ENCODE results near the gene HK3.
A peak's percentile ranks its signal among the peaks of the same experiment; 100 is the strongest.

The HK3 gene

GRCh38 chr5:176935017-176935416, 35.9 kb upstream of the HK3 start:
- H3K4me3 ChIP-seq (ENCODE audit: low read depth in 1 of 2, low read length in 2 of 2) = no peak overlapping the region
- H3K4me1 ChIP-seq (ENCODE audit: insufficient read depth, low read length) = peaks cover 9% of the 10 kb centered on the region
- H4K20me1 ChIP-seq (ENCODE audit: insufficient read depth, low read length) = no peaks in the 10 kb centered on the region; the same call in 1 of the 2 replicates
- no peak for DNase-seq
- no peak overlapping the region for H3K4me2 ChIP-seq (ENCODE audit: insufficient read depth, low read length)
- no peak overlapping the region for H3K27ac ChIP-seq (ENCODE audit: low read length)
- H3K36me3 ChIP-seq (ENCODE audit: insufficient read depth, low read length) = peaks cover 76% of the 10 kb centered on the region
- no peak for TF ChIP-seq EZH2 (IDR thresholded peaks at IDR 0.05; ENCODE audit: borderline replicate concordance, low read depth, low read length, severe bottlenecking)
- TF ChIP-seq CTCF (IDR thresholded peaks at IDR 0.05; ENCODE audit: borderline replicate concordance, extremely low read depth, low read length, poor library complexity, severe bottlenecking) = no peak
- no peak overlapping the region for H3K9ac ChIP-seq (ENCODE audit: low read depth, low read length)
- H3K79me2 ChIP-seq (ENCODE audit: insufficient read depth, low read length) = no peaks in the 10 kb centered on the region
- no peaks in the 10 kb centered on the region for H3K9me3 ChIP-seq (ENCODE audit: insufficient read depth, low read length, severe bottlenecking)
- no peak for ATAC-seq (ENCODE audit: insufficient read depth, low read depth)
- no peaks in the 10 kb centered on the region for H3K27me3 ChIP-seq (ENCODE audit: insufficient read depth, low read length, poor library complexity)
- H2AFZ ChIP-seq (ENCODE audit: low read depth, low read length) = no peak overlapping the region

- no peak for TF ChIP-seq CTCF (IDR thresholded peaks at IDR 0.05; ENCODE audit: borderline replicate concordance, extremely low read depth, low read length, poor library complexity, severe bottlenecking)
- TF ChIP-seq EZH2 (IDR thresholded peaks at IDR 0.05; ENCODE audit: borderline replicate concordance, low read depth, low read length, severe bottlenecking) = no peak
- no peak overlapping the region for H3K4me2 ChIP-seq (ENCODE audit: insufficient read depth, low read length)
- H3K79me2 ChIP-seq (ENCODE audit: insufficient read depth, low read length) = no peaks in the 10 kb centered on the region
- peaks cover 70% of the 10 kb centered on the region for H3K36me3 ChIP-seq (ENCODE audit: insufficient read depth, low read length)
- no peaks in the 10 kb centered on the region; the same call in 1 of the 2 replicates for H4K20me1 ChIP-seq (ENCODE audit: insufficient read depth, low read length)
- no peak for ATAC-seq (ENCODE audit: insufficient read depth, low read depth)
- no peak overlapping the region for H3K4me3 ChIP-seq (ENCODE audit: low read depth in 1 of 2, low read length in 2 of 2)
- H3K9me3 ChIP-seq (ENCODE audit: insufficient read depth, low read length, severe bottlenecking) = no peaks in the 10 kb centered on the region
- H3K27me3 ChIP-seq (ENCODE audit: insufficient read depth, low read length, poor library complexity) = no peaks in the 10 kb centered on the region
- no peak overlapping the region for H2AFZ ChIP-seq (ENCODE audit: low read depth, low read length)
- DNase-seq = no peak
- peaks cover 15% of the 10 kb centered on the region for H3K4me1 ChIP-seq (ENCODE audit: insufficient read depth, low read length)
- no peak overlapping the region for H3K27ac ChIP-seq (ENCODE audit: low read length)
- no peak overlapping the region for H3K9ac ChIP-seq (ENCODE audit: low read depth, low read length)
Measured at GRCh38 chr5:176934309-176934930, 35.3 kb upstream of the HK3 start.

GRCh38 chr5:176929654-176930053, 30.5 kb upstream of the HK3 start:
- peaks cover 17% of the 10 kb centered on the region for H3K4me1 ChIP-seq (ENCODE audit: insufficient read depth, low read length)
- H3K9me3 ChIP-seq (ENCODE audit: insufficient read depth, low read length, severe bottlenecking) = no peaks in the 10 kb centered on the region
- TF ChIP-seq EZH2 (IDR thresholded peaks at IDR 0.05; ENCODE audit: borderline replicate concordance, low read depth, low read length, severe bottlenecking) (no peak), CTCF (IDR thresholded peaks at IDR 0.05; ENCODE audit: borderline replicate concordance, extremely low read depth, low read length, poor library complexity, severe bottlenecking) (no peak)
- H3K27ac ChIP-seq (ENCODE audit: low read length) = no peak overlapping the region
- H3K79me2 ChIP-seq (ENCODE audit: insufficient read depth, low read length) = 0 out of 2 replicates have a peak, but pooled peaks cover 2% of the 10 kb centered on the region
- H3K36me3 ChIP-seq (ENCODE audit: insufficient read depth, low read length) = peaks cover 36% of the 10 kb centered on the region
- no peaks in the 10 kb centered on the region for H3K27me3 ChIP-seq (ENCODE audit: insufficient read depth, low read length, poor library complexity)
- no peak overlapping the region for H3K4me2 ChIP-seq (ENCODE audit: insufficient read depth, low read length)
- ATAC-seq (ENCODE audit: insufficient read depth, low read depth) (peak; percentile 68), DNase-seq (no peak)
- H2AFZ ChIP-seq (ENCODE audit: low read depth, low read length) = no peak overlapping the region
- no peak overlapping the region for H3K9ac ChIP-seq (ENCODE audit: low read depth, low read length)
- no peak overlapping the region for H3K4me3 ChIP-seq (ENCODE audit: low read depth in 1 of 2, low read length in 2 of 2)
- H4K20me1 ChIP-seq (ENCODE audit: insufficient read depth, low read length) = no peaks in the 10 kb centered on the region; the same call in 1 of the 2 replicates

Data from DND-41 (cell line).